ENCODE measurements around the gene MSRB1. TPM values are rescaled to one million over a fixed set of nuclear protein-coding genes. Genes with fewer than 3 reads are reported as not detected.

MSRB1 gene
- total and polyA plus RNA-seq, 2 of the 13 experiments (the other 11 are each of a cell fraction or from before 2014, with no cell fraction given), result 32.1 to 75.4 TPM

DNA sequence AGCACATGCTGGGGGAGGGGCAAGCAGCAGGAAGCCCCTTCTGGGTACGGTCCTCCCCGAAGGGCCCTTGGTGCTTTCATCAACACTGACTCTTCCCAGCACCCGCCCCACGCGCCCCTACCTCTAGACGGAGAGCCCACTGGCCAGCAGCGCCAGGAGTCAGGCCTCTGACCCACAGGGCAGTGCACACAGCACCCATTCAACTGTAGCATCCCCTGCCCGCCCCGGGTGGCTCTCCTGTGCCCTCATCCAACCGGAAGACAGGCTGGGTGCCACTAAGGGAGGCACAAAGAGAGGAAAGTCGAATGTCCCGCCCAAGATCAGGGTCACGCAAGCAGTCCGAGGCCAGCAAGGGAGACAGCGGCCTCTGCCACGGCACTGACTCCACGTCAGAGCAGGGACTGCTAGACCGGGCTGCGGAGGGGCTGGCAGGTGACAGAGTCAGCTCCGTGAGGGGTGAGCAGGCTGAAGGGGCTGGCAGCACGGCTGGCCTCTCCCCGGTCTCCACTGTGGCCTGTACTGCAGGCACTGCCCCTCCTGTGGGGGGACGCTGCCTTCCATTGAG is 9.8 kb downstream of the MSRB1 start (continued):
- TF ChIP-seq FOXP1 (IDR thresholded peaks at IDR 0.05) (no peak), FOXP1 (CRISPR knock-in tag; IDR thresholded peaks at IDR 0.05) (no peak), CBX2 (IDR thresholded peaks at IDR 0.05; ENCODE audit: low read depth, low read length) (no peak), CBX2 (CRISPR knock-in tag; IDR thresholded peaks at IDR 0.05; ENCODE audit: low read depth) (no peak), TOE1 (CRISPR knock-in tag; IDR thresholded peaks at IDR 0.05) (no peak), CAMTA2 (CRISPR knock-in tag; IDR thresholded peaks at IDR 0.05; ENCODE audit: borderline replicate concordance) (no peak), RARG (CRISPR knock-in tag; IDR thresholded peaks at IDR 0.05; ENCODE audit: low read depth) (no peak), MATR3 (CRISPR knock-in tag; IDR thresholded peaks at IDR 0.05) (no peak), GTF2F1 (IDR thresholded peaks at IDR 0.05; ENCODE audit: low read length) (no peak), NONO (IDR thresholded peaks at IDR 0.05) (no peak), NONO (CRISPR knock-in tag; conservative IDR thresholded peaks at IDR 0.05) (0 out of 2 replicates have a peak, but pooled peaks have one; percentile 24), ZSCAN29 (CRISPR knock-in tag; conservative IDR thresholded peaks at IDR 0.05) (no peak), ZNF777 (CRISPR knock-in tag; IDR thresholded peaks at IDR 0.05) (no peak), ELF3 (CRISPR knock-in tag; IDR thresholded peaks at IDR 0.05) (no peak), KDM2A (CRISPR knock-in tag; IDR thresholded peaks at IDR 0.05; ENCODE audit: borderline replicate concordance, low read depth) (peak; percentile 74), AGO1 (IDR thresholded peaks at IDR 0.05; ENCODE audit: low read depth, low read length, poor library complexity, severe bottlenecking) (peak; percentile 86), ZNF282 (IDR thresholded peaks at IDR 0.05; ENCODE audit: partially characterized antibody) (no peak)
- TF ChIP-seq, protein P1, sequence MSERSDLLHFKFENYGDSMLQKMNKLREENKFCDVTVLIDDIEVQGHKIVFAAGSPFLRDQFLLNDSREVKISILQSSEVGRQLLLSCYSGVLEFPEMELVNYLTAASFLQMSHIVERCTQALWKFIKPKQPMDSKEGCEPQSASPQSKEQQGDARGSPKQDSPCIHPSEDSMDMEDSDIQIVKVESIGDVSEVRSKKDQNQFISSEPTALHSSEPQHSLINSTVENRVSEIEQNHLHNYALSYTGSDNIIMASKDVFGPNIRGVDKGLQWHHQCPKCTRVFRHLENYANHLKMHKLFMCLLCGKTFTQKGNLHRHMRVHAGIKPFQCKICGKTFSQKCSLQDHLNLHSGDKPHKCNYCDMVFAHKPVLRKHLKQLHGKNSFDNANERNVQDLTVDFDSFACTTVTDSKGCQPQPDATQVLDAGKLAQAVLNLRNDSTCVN (CRISPR knock-in tag; IDR thresholded peaks at IDR 0.05; ENCODE audit: borderline replicate concordance), result no peak
- TF ChIP-seq, protein P2, sequence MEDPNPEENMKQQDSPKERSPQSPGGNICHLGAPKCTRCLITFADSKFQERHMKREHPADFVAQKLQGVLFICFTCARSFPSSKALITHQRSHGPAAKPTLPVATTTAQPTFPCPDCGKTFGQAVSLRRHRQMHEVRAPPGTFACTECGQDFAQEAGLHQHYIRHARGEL (CRISPR knock-in tag; IDR thresholded peaks at IDR 0.05), result no peak
- TF ChIP-seq, protein P3, sequence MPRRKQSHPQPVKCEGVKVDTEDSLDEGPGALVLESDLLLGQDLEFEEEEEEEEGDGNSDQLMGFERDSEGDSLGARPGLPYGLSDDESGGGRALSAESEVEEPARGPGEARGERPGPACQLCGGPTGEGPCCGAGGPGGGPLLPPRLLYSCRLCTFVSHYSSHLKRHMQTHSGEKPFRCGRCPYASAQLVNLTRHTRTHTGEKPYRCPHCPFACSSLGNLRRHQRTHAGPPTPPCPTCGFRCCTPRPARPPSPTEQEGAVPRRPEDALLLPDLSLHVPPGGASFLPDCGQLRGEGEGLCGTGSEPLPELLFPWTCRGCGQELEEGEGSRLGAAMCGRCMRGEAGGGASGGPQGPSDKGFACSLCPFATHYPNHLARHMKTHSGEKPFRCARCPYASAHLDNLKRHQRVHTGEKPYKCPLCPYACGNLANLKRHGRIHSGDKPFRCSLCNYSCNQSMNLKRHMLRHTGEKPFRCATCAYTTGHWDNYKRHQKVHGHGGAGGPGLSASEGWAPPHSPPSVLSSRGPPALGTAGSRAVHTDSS (CRISPR knock-in tag; conservative IDR thresholded peaks at IDR 0.05), result no peak
- TF ChIP-seq, protein P4, sequence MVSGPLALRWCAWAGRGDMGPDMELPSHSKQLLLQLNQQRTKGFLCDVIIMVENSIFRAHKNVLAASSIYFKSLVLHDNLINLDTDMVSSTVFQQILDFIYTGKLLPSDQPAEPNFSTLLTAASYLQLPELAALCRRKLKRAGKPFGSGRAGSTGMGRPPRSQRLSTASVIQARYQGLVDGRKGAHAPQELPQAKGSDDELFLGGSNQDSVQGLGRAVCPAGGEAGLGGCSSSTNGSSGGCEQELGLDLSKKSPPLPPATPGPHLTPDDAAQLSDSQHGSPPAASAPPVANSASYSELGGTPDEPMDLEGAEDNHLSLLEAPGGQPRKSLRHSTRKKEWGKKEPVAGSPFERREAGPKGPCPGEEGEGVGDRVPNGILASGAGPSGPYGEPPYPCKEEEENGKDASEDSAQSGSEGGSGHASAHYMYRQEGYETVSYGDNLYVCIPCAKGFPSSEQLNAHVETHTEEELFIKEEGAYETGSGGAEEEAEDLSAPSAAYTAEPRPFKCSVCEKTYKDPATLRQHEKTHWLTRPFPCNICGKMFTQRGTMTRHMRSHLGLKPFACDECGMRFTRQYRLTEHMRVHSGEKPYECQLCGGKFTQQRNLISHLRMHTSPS (CRISPR knock-in tag; IDR thresholded peaks at IDR 0.05; ENCODE audit: low read depth), result peak; percentile 83
- TF ChIP-seq, protein P5, sequence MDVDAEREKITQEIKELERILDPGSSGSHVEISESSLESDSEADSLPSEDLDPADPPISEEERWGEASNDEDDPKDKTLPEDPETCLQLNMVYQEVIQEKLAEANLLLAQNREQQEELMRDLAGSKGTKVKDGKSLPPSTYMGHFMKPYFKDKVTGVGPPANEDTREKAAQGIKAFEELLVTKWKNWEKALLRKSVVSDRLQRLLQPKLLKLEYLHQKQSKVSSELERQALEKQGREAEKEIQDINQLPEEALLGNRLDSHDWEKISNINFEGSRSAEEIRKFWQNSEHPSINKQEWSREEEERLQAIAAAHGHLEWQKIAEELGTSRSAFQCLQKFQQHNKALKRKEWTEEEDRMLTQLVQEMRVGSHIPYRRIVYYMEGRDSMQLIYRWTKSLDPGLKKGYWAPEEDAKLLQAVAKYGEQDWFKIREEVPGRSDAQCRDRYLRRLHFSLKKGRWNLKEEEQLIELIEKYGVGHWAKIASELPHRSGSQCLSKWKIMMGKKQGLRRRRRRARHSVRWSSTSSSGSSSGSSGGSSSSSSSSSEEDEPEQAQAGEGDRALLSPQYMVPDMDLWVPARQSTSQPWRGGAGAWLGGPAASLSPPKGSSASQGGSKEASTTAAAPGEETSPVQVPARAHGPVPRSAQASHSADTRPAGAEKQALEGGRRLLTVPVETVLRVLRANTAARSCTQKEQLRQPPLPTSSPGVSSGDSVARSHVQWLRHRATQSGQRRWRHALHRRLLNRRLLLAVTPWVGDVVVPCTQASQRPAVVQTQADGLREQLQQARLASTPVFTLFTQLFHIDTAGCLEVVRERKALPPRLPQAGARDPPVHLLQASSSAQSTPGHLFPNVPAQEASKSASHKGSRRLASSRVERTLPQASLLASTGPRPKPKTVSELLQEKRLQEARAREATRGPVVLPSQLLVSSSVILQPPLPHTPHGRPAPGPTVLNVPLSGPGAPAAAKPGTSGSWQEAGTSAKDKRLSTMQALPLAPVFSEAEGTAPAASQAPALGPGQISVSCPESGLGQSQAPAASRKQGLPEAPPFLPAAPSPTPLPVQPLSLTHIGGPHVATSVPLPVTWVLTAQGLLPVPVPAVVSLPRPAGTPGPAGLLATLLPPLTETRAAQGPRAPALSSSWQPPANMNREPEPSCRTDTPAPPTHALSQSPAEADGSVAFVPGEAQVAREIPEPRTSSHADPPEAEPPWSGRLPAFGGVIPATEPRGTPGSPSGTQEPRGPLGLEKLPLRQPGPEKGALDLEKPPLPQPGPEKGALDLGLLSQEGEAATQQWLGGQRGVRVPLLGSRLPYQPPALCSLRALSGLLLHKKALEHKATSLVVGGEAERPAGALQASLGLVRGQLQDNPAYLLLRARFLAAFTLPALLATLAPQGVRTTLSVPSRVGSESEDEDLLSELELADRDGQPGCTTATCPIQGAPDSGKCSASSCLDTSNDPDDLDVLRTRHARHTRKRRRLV (CRISPR knock-in tag; IDR thresholded peaks at IDR 0.05), result no peak

Data from HepG2 (cell line).